Measurements from ENCODE around the gene RHPN2. TPM values are rescaled to one million over a fixed set of nuclear protein-coding genes. Genes with fewer than 3 reads are reported as not detected.
A peak's percentile ranks its signal among the peaks of the same experiment; 100 is the strongest.
"Not testable (repeated sequence)": the region's sequence is repeated elsewhere in the genome, so short reads cannot be mapped to it uniquely, and the experiment has no call there.

Gene RHPN2
- total RNA-seq, 1 experiment from 2014 or later, result 32.8 TPM

- H3F3A ChIP-seq (ENCODE audit: low read length, unreplicated experiment); H3K36me3 ChIP-seq (ENCODE audit: low read depth, low read length); H3K9me2 ChIP-seq (replicated peaks; ENCODE audit: low read length); H3K9me3 ChIP-seq (ENCODE audit: low read length); H3K4me3 ChIP-seq (ENCODE audit: low read length); H2AFZ ChIP-seq (ENCODE audit: low read length); DNase-seq; H4K20me1 ChIP-seq (ENCODE audit: low read length); CTCF ChIA-PET; intact Hi-C loops (cut with micrococcal nuclease); H3K27ac ChIP-seq (ENCODE audit: low read length); H3K9ac ChIP-seq (ENCODE audit: low read length); H3K4me2 ChIP-seq (ENCODE audit: low read length); H3K27me3 ChIP-seq (ENCODE audit: low read length); ATAC-seq: not testable (repeated sequence)
- BruUV-seq (replicated peaks), result TSS peak; percentile 97
- Histone ChIP-seq H3K4me1 (ENCODE audit: insufficient read depth, low read length) (peaks cover 24% of the 10 kb centered on the region), H3K79me2 (ENCODE audit: low read length) (peaks cover 68% of the 10 kb centered on the region)
- POLR2A ChIA-PET (ENCODE audit: unreplicated experiment), result interaction anchor here (0.6 kb wide), 1 partner anchor 28 kb away, joined by 4 read pairs; no protein-coding TSS in a partner anchor
Observed at GRCh38 chr19:33037168-33038025, 27.3 kb downstream of the RHPN2 start.

DNA sequence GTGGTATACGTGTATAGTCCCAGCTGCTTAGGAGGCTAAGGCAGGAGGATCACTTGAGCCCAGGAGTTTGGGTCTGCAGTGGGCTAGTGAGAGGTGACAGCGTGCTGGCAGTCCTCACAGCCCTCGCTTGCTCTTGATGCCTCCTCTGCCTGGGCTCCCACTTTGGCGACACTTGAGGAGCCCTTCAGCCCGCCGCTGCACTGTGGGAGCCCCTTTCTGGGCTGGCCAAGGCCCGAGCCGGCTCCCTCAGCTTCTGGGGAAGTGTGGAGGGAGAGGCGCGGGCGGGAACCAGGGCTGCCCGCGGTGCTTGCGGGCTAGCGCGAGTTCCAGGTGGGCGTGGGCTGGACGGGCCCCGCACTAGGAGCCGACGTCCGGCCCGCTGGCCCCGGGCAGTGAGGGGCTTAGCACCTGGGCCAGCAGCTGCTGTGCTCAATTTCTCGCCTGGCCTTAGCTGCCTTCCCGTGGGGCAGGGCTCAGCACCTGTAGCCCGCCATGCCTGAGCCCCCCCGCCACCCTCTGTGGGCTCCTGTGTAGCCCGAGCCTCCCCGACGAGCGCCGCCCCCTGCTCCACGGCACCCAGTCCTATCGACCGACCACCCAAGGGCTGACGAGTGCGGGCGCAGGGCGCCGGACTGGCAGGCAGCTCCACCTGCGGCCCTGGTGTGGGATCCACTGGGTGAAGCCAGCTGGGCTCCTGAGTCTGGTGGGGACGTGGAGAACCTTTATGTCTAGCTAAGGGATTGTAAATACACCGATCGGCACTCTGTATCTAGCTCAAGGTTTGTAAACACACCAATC, 28.1 kb downstream of the RHPN2 start:
- Histone ChIP-seq H3K79me2 (ENCODE audit: low read length) (peaks cover 69% of the 10 kb centered on the region), H3K4me1 (ENCODE audit: insufficient read depth, low read length) (peaks cover 15% of the 10 kb centered on the region)
- H3K4me2 ChIP-seq (ENCODE audit: low read length); H3K36me3 ChIP-seq (ENCODE audit: low read depth, low read length); H3K9me2 ChIP-seq (replicated peaks; ENCODE audit: low read length); H3K27me3 ChIP-seq (ENCODE audit: low read length); H3K27ac ChIP-seq (ENCODE audit: low read length); intact Hi-C loops (cut with micrococcal nuclease); ATAC-seq; DNase-seq; H2AFZ ChIP-seq (ENCODE audit: low read length); H3K9ac ChIP-seq (ENCODE audit: low read length); CTCF ChIA-PET; H3K9me3 ChIP-seq (ENCODE audit: low read length); BruUV-seq (replicated peaks); POLR2A ChIA-PET (ENCODE audit: unreplicated experiment); H3F3A ChIP-seq (ENCODE audit: low read length, unreplicated experiment); H3K4me3 ChIP-seq (ENCODE audit: low read length); H4K20me1 ChIP-seq (ENCODE audit: low read length): not testable (repeated sequence)

GRCh38 chr19:33035461-33035860, 29.2 kb downstream of the RHPN2 start:
- H3K27ac ChIP-seq (ENCODE audit: low read length), result no peak overlapping the region
- no TSS peak for BruUV-seq (replicated peaks)
- ChIA-PET CTCF (no interaction called here), POLR2A (ENCODE audit: unreplicated experiment) (no interaction called here)
- no peaks in the 10 kb centered on the region for H3K9me2 ChIP-seq (replicated peaks; ENCODE audit: low read length)
- H4K20me1 ChIP-seq (ENCODE audit: low read length), result no peaks in the 10 kb centered on the region
- H3K4me1 ChIP-seq (ENCODE audit: insufficient read depth, low read length), result peaks cover 7% of the 10 kb centered on the region
- ATAC-seq (no peak), DNase-seq (no peak)
- no peaks in the 10 kb centered on the region for H3K9me3 ChIP-seq (ENCODE audit: low read length)
- intact Hi-C loops (cut with micrococcal nuclease), result no loop called here
- peaks cover 68% of the 10 kb centered on the region for H3K79me2 ChIP-seq (ENCODE audit: low read length)
- no peak for TF ChIP-seq EZH2 (IDR thresholded peaks at IDR 0.05; ENCODE audit: low read length, unreplicated experiment)
- TF ChIP-seq, protein P1, sequence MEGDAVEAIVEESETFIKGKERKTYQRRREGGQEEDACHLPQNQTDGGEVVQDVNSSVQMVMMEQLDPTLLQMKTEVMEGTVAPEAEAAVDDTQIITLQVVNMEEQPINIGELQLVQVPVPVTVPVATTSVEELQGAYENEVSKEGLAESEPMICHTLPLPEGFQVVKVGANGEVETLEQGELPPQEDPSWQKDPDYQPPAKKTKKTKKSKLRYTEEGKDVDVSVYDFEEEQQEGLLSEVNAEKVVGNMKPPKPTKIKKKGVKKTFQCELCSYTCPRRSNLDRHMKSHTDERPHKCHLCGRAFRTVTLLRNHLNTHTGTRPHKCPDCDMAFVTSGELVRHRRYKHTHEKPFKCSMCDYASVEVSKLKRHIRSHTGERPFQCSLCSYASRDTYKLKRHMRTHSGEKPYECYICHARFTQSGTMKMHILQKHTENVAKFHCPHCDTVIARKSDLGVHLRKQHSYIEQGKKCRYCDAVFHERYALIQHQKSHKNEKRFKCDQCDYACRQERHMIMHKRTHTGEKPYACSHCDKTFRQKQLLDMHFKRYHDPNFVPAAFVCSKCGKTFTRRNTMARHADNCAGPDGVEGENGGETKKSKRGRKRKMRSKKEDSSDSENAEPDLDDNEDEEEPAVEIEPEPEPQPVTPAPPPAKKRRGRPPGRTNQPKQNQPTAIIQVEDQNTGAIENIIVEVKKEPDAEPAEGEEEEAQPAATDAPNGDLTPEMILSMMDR (conservative IDR thresholded peaks at IDR 0.05; ENCODE audit: low read depth, low read length), result no peak
- no peak for TF ChIP-seq EZH2phosphoT487 (IDR thresholded peaks at IDR 0.05; ENCODE audit: borderline replicate concordance, low read length)
- H3F3A ChIP-seq (ENCODE audit: low read length, unreplicated experiment), result no peaks in the 10 kb centered on the region
- no peak overlapping the region for H3K4me3 ChIP-seq (ENCODE audit: low read length)
- H3K36me3 ChIP-seq (ENCODE audit: low read depth, low read length), result peaks cover 7% of the 10 kb centered on the region
- no peaks in the 10 kb centered on the region for H3K27me3 ChIP-seq (ENCODE audit: low read length)
- H3K9ac ChIP-seq (ENCODE audit: low read length), result no peak overlapping the region
- H3K4me2 ChIP-seq (ENCODE audit: low read length), result no peak overlapping the region
- H2AFZ ChIP-seq (ENCODE audit: low read length), result no peak overlapping the region
